HEK293 (cell line): Measurements from ENCODE around the gene ILKAP.

Source experiments
- CTCF ChIA-PET: fragments of 350-600 bp; formaldehyde crosslinking; extraction: SDS; loops from one replicate; lab custom pipeline; 2021; ENCODE audit warnings: antibody characterized with exemption; lab: Yijun Ruan, JAX
- POLR2A ChIA-PET: fragments of 300-600 bp; formaldehyde crosslinking; extraction: SDS; loops from one replicate; lab custom pipeline; 2020; ENCODE audit warnings: antibody characterized with exemption, inconsistent platforms; lab: Yijun Ruan, JAX
- H3K27ac ChIP-seq: fragments of 200-500 bp; sonication (Bioruptor generic); 2 replicates; pipeline ENCODE4 v1.5.1; 2014; ENCODE audit warnings: low read depth, low read length, control low read depth, inconsistent platforms; ENCODE audit errors: extremely low read depth
- H3K36me3 ChIP-seq, 2 experiments: fragments of 200-500 bp in 1 of 2; sonication (Bioruptor generic) in 1 of 2; 1 replicate in 1 of 2; 2 replicates in 1 of 2; pipeline ENCODE4 v1.5.1; 2014 to 2017; ENCODE audit warnings: inconsistent platforms in 2 of 2, low read length in 2 of 2; ENCODE audit not compliant: control insufficient read depth in 2 of 2, insufficient read depth in 1 of 2
- H3K4me1 ChIP-seq: fragments of 200-500 bp; sonication (Bioruptor generic); 2 replicates; pipeline ENCODE4 v1.5.1; 2014; ENCODE audit warnings: mild to moderate bottlenecking, low read length, inconsistent platforms; ENCODE audit not compliant: control insufficient read depth, insufficient read depth
- H3K4me3 ChIP-seq: 2 replicates; pipeline ENCODE4 v1.5.1; 2011; ENCODE audit warnings: low read depth, mild to moderate bottlenecking, control low read depth, low read length, moderate library complexity
- H3K9me3 ChIP-seq: fragments of 200-500 bp; sonication (Bioruptor generic); 2 replicates; pipeline ENCODE4 v1.5.1; 2014; ENCODE audit warnings: low read depth, low read length, inconsistent platforms; ENCODE audit not compliant: control insufficient read depth, insufficient read depth
- FEZF1 ChIP-seq: fragments of 450-650 bp; formaldehyde crosslinking; IDR thresholded peaks from 2 replicates; pipeline ENCODE4 v1.5.1; 2016; ENCODE audit warnings: missing biosample characterization, missing genetic modification characterization
- HOXD13 ChIP-seq: sonication (generic); formaldehyde crosslinking; IDR thresholded peaks from 2 replicates; pipeline ENCODE4 v1.8.0; 2022; ENCODE audit warnings: missing genetic modification reagents, borderline replicate concordance
- IKZF3 ChIP-seq: fragments of 450-650 bp; IDR thresholded peaks from 2 replicates; pipeline ENCODE4 v1.5.0; 2018; ENCODE audit warnings: missing biosample characterization, mild to moderate bottlenecking, missing genetic modification characterization, moderate library complexity
- KLF1 ChIP-seq: fragments of 450-650 bp; formaldehyde crosslinking; IDR thresholded peaks from 2 replicates; pipeline ENCODE4 v1.5.1; 2016; ENCODE audit warnings: missing biosample characterization, missing genetic modification characterization
- KLF17 ChIP-seq: fragments of 450-650 bp; formaldehyde crosslinking; IDR thresholded peaks from 2 replicates; pipeline ENCODE4 v1.5.1; 2016; ENCODE audit warnings: missing biosample characterization, missing genetic modification characterization
- MEIS1 ChIP-seq: sonication (generic); formaldehyde crosslinking; IDR thresholded peaks from 2 replicates; pipeline ENCODE4 v1.8.1; 2022; ENCODE audit warnings: missing genetic modification reagents, mild to moderate bottlenecking, borderline replicate concordance
- SCRT1 ChIP-seq: fragments of 450-650 bp; formaldehyde crosslinking; IDR thresholded peaks from 2 replicates; pipeline ENCODE4 v1.5.1; 2016; ENCODE audit warnings: missing biosample characterization, missing genetic modification characterization, borderline replicate concordance
- ZBTB21 ChIP-seq: fragments of 450-650 bp; formaldehyde crosslinking; IDR thresholded peaks from 2 replicates; pipeline ENCODE4 v1.5.1; 2017; ENCODE audit warnings: missing biosample characterization, missing genetic modification characterization
- ZFP3 ChIP-seq: fragments of 450-650 bp; formaldehyde crosslinking; IDR thresholded peaks from 2 replicates; pipeline ENCODE4 v1.5.1; 2016; ENCODE audit warnings: low read depth, missing biosample characterization, missing genetic modification characterization
- ZFP41 ChIP-seq: fragments of 450-650 bp; formaldehyde crosslinking; IDR thresholded peaks from 2 replicates; pipeline ENCODE4 v1.5.1; 2016; ENCODE audit warnings: missing biosample characterization, missing genetic modification characterization, borderline replicate concordance
- ZIC2 ChIP-seq: fragments of 450-650 bp; formaldehyde crosslinking; IDR thresholded peaks from 2 replicates; pipeline ENCODE4 v1.5.1; 2016; ENCODE audit warnings: missing biosample characterization, missing genetic modification characterization
- ZNF133 ChIP-seq: fragments of 450-650 bp; formaldehyde crosslinking; IDR thresholded peaks from 2 replicates; pipeline ENCODE4 v1.5.1; 2016; ENCODE audit warnings: missing biosample characterization, missing genetic modification characterization
- ZNF146 ChIP-seq: fragments of 450-650 bp; formaldehyde crosslinking; IDR thresholded peaks from 2 replicates; pipeline ENCODE4 v1.5.1; 2016; ENCODE audit warnings: missing biosample characterization, missing genetic modification characterization
- ZNF248 ChIP-seq: fragments of 450-650 bp; formaldehyde crosslinking; IDR thresholded peaks from 2 replicates; pipeline ENCODE4 v1.5.1; 2017; ENCODE audit warnings: missing biosample characterization, missing genetic modification characterization
- ZNF311 ChIP-seq: fragments of 450-650 bp; formaldehyde crosslinking; IDR thresholded peaks from 2 replicates; pipeline ENCODE4 v1.5.1; 2017; ENCODE audit warnings: missing biosample characterization, missing genetic modification characterization, borderline replicate concordance
- ZNF335 ChIP-seq: fragments of 450-650 bp; formaldehyde crosslinking; conservative IDR thresholded peaks from 2 replicates; pipeline ENCODE4 v1.5.1; 2016; ENCODE audit warnings: missing biosample characterization, missing genetic modification characterization
- ZNF391 ChIP-seq: fragments of 450-650 bp; formaldehyde crosslinking; IDR thresholded peaks from 2 replicates; pipeline ENCODE4 v1.5.1; 2016; ENCODE audit warnings: low read depth, missing biosample characterization, missing genetic modification characterization, borderline replicate concordance
- ZNF394 ChIP-seq: fragments of 450-650 bp; formaldehyde crosslinking; IDR thresholded peaks from 2 replicates; pipeline ENCODE4 v1.5.1; 2016; ENCODE audit warnings: missing biosample characterization, missing genetic modification characterization, mild to moderate bottlenecking, moderate library complexity, borderline replicate concordance
- ZNF488 ChIP-seq: fragments of 450-650 bp; formaldehyde crosslinking; IDR thresholded peaks from 2 replicates; pipeline ENCODE4 v1.5.1; 2016; ENCODE audit warnings: missing biosample characterization, missing genetic modification characterization
- ZNF600 ChIP-seq: fragments of 450-650 bp; formaldehyde crosslinking; IDR thresholded peaks from 2 replicates; pipeline ENCODE4 v1.5.1; 2016; ENCODE audit warnings: missing biosample characterization, missing genetic modification characterization
- ZNF660 ChIP-seq: fragments of 450-650 bp; IDR thresholded peaks from 2 replicates; pipeline ENCODE4 v1.5.1; 2018; ENCODE audit warnings: missing biosample characterization, mild to moderate bottlenecking, missing genetic modification characterization
- ZNF677 ChIP-seq: fragments of 450-650 bp; IDR thresholded peaks from 2 replicates; pipeline ENCODE4 v1.5.0; 2018; ENCODE audit warnings: missing biosample characterization, mild to moderate bottlenecking, missing genetic modification characterization, moderate library complexity
- ZNF76 ChIP-seq: fragments of 450-650 bp; formaldehyde crosslinking; IDR thresholded peaks from 2 replicates; pipeline ENCODE4; 2016; ENCODE audit warnings: low read depth, missing biosample characterization, missing genetic modification characterization, borderline replicate concordance
- ZNF776 ChIP-seq: fragments of 450-650 bp; formaldehyde crosslinking; IDR thresholded peaks from 2 replicates; pipeline ENCODE4 v1.5.0; 2017; ENCODE audit warnings: missing biosample characterization, missing genetic modification characterization, borderline replicate concordance
- ZNF777 ChIP-seq: fragments of 450-650 bp; formaldehyde crosslinking; IDR thresholded peaks from 2 replicates; pipeline ENCODE4 v1.5.1; 2017; ENCODE audit warnings: missing biosample characterization, missing genetic modification characterization, borderline replicate concordance

ILKAP gene

GRCh38 chr2:238216651-238217184 lies 13.2 kb upstream of the ILKAP start:
- H3K9me3 ChIP-seq: no peaks in the 10 kb centered on the region
- POLR2A ChIA-PET: interaction anchor here (1.2 kb wide), 1 partner anchor 12 kb away, joined by 3 read pairs; no protein-coding TSS in a partner anchor
- no peak overlapping the region for H3K4me3 ChIP-seq
- TF ChIP-seq KLF17 (tag by site-specific recombination) (no peak), ZIC2 (tag by site-specific recombination) (peak; percentile 30), ZNF391 (tag by site-specific recombination) (no peak), SCRT1 (no peak)
- no peak overlapping the region for H3K27ac ChIP-seq
- H3K4me1 ChIP-seq: no peaks in the 10 kb centered on the region
- H3K36me3 ChIP-seq: no peaks in the 10 kb centered on the region
- CTCF ChIA-PET: no interaction called here

- Histone ChIP-seq H3K9me3 (no peaks in the 10 kb centered on the region), H3K4me1 (no peaks in the 10 kb centered on the region), H3K27ac (no peak overlapping the region), H3K4me3 (no peak overlapping the region), H3K36me3 (no peaks in the 10 kb centered on the region)
- ChIA-PET POLR2A (no interaction called here), CTCF (no interaction called here)
- no peak for TF ChIP-seq MEIS1
- TF ChIP-seq ZNF777 (tag by site-specific recombination): no peak
- TF ChIP-seq IKZF3 (tag by site-specific recombination): no peak
- TF ChIP-seq ZNF600: no peak
- no peak for TF ChIP-seq ZNF146 (tag by site-specific recombination)
- TF ChIP-seq FEZF1 (tag by site-specific recombination): no peak
- TF ChIP-seq ZNF776: no peak
- TF ChIP-seq ZNF660 (tag by site-specific recombination): no peak
- TF ChIP-seq ZNF133: no peak
- no peak for TF ChIP-seq ZFP41 (tag by site-specific recombination)
- TF ChIP-seq ZNF677 (tag by site-specific recombination): no peak
- no peak for TF ChIP-seq ZNF488 (tag by site-specific recombination)
- TF ChIP-seq ZBTB21: no peak
- no peak for TF ChIP-seq HOXD13 (CRISPR knock-in tag)
- TF ChIP-seq ZNF311 (tag by site-specific recombination): no peak
- no peak for TF ChIP-seq ZNF248 (tag by site-specific recombination)
- no peak for TF ChIP-seq ZNF76 (tag by site-specific recombination)
These were observed 3.5 kb upstream of the ILKAP start for GRCh38 chr2:238207006-238207405.

- Histone ChIP-seq H3K27ac (peak overlapping the region; percentile 84), H3K4me3 (peak overlapping the region; percentile 23), H3K36me3 (peaks cover 0 to 11% of the 10 kb centered on the region in 2 experiments; a peak in 1 of 3 replicates), H3K9me3 (no peaks in the 10 kb centered on the region), H3K4me1 (peaks cover 6% of the 10 kb centered on the region)
- peak; percentile 31; the same call in 1 of the 2 replicates for TF ChIP-seq IKZF3 (tag by site-specific recombination)
- no peak for TF ChIP-seq ZNF394 (tag by site-specific recombination)
- no peak for TF ChIP-seq ZFP3 (tag by site-specific recombination)
- 0 out of 2 replicates have a peak, but pooled peaks have one; percentile 10 for TF ChIP-seq KLF1
- TF ChIP-seq ZNF335 (tag by site-specific recombination): peak; percentile 62
- ChIA-PET POLR2A (interaction anchor here (1.0 to 1.7 kb wide), 2 partner anchors 35 to 36 kb away, joined by 5 read pairs; partner anchors contain the start of gene HES6), CTCF (interaction anchor here (0.7 kb wide), 1 partner anchor 234 kb away, joined by 3 read pairs; no protein-coding TSS in a partner anchor)
These were observed 633 bp upstream of the ILKAP start for GRCh38 chr2:238203973-238204683.
